ENCODE data around the gene GART.
"Not testable (repeated sequence)": the region's sequence is repeated elsewhere in the genome, so short reads cannot be mapped to it uniquely, and the experiment has no call there.

Gene GART

GRCh38 chr21:33578959-33579542 lies 37.1 kb upstream of the GART start:
- no peak overlapping the region for H3K4me3 Mint-ChIP-seq
- TF ChIP-seq CTCF (IDR thresholded peaks at IDR 0.05; ENCODE audit: unreplicated experiment in 3 of 3) = no peak
- peaks cover 43% of the 10 kb centered on the region for H3K36me3 Mint-ChIP-seq (ENCODE audit: low read depth)
- peak overlapping the region in 2 of 3 experiments; percentile 42 to 51 for H3K27ac Mint-ChIP-seq
- H3K4me1 Mint-ChIP-seq = no peaks in the 10 kb centered on the region
- H3K27me3 Mint-ChIP-seq (ENCODE audit: low read depth) = no peaks in the 10 kb centered on the region
- no peaks in the 10 kb centered on the region for H3K9me3 Mint-ChIP-seq

- Mint-ChIP-seq H3K36me3 (ENCODE audit: low read depth) (peaks cover 48% of the 10 kb centered on the region), H3K4me1 (no peaks in the 10 kb centered on the region), H3K27ac (no peak overlapping the region), H3K4me3 (no peak overlapping the region), H3K27me3 (ENCODE audit: low read depth) (no peaks in the 10 kb centered on the region), H3K9me3 (no peaks in the 10 kb centered on the region)
- TF ChIP-seq CTCF (IDR thresholded peaks at IDR 0.05; ENCODE audit: unreplicated experiment in 3 of 3) = no peak
Observed at GRCh38 chr21:33578214-33578613, 36.3 kb upstream of the GART start.

- Mint-ChIP-seq H3K27ac (peak overlapping the region in 1 of 3 experiments; percentile 26), H3K36me3 (ENCODE audit: low read depth) (peaks cover 57% of the 10 kb centered on the region)
- H3K4me3 Mint-ChIP-seq; H3K27me3 Mint-ChIP-seq (ENCODE audit: low read depth); H3K4me1 Mint-ChIP-seq; H3K9me3 Mint-ChIP-seq: not testable (repeated sequence)
Observed at GRCh38 chr21:33576741-33577141, 34.8 kb upstream of the GART start.

- no peaks in the 10 kb centered on the region for H3K27me3 Mint-ChIP-seq (ENCODE audit: low read depth)
- H3K9me3 Mint-ChIP-seq = no peaks in the 10 kb centered on the region
- no peaks in the 10 kb centered on the region for H3K4me1 Mint-ChIP-seq
- H3K36me3 Mint-ChIP-seq (ENCODE audit: low read depth) = peaks cover 72% of the 10 kb centered on the region
- no peak overlapping the region for H3K27ac Mint-ChIP-seq
- TF ChIP-seq CTCF (IDR thresholded peaks at IDR 0.05; ENCODE audit: unreplicated experiment in 3 of 3) = no peak
- no peak overlapping the region for H3K4me3 Mint-ChIP-seq
Observed at GRCh38 chr21:33572350-33572749, 30.4 kb upstream of the GART start.

- Mint-ChIP-seq H3K27me3 (ENCODE audit: low read depth) (no peaks in the 10 kb centered on the region), H3K9me3 (no peaks in the 10 kb centered on the region), H3K4me3 (no peak overlapping the region), H3K4me1 (no peaks in the 10 kb centered on the region), H3K27ac (peak overlapping the region in 2 of 3 experiments; percentile 22 to 27), H3K36me3 (ENCODE audit: low read depth) (peaks cover 65% of the 10 kb centered on the region)
- no peak for TF ChIP-seq CTCF (IDR thresholded peaks at IDR 0.05; ENCODE audit: unreplicated experiment in 3 of 3)
Observed at GRCh38 chr21:33569991-33570390, 28.1 kb upstream of the GART start.

- H3K36me3 Mint-ChIP-seq (ENCODE audit: low read depth) = peaks cover 57% of the 10 kb centered on the region
- no peak overlapping the region for H3K4me3 Mint-ChIP-seq
- no peak overlapping the region for H3K27ac Mint-ChIP-seq
- TF ChIP-seq CTCF (IDR thresholded peaks at IDR 0.05; ENCODE audit: unreplicated experiment in 3 of 3) = no peak
- no peaks in the 10 kb centered on the region for H3K27me3 Mint-ChIP-seq (ENCODE audit: low read depth)
- H3K4me1 Mint-ChIP-seq = no peaks in the 10 kb centered on the region
- H3K9me3 Mint-ChIP-seq = no peaks in the 10 kb centered on the region
Observed at GRCh38 chr21:33568448-33568847, 26.5 kb upstream of the GART start.
